K562 (cell line): ENCODE data around the gene EPB41L4B. TPM values are rescaled to one million over a fixed set of nuclear protein-coding genes. Genes with fewer than 3 reads are reported as not detected.

Source experiments
- BRCA1 ChIP-seq, 2 experiments: fragments of 450-650 bp in 1 of 2; sonication (generic) in 1 of 2; formaldehyde crosslinking in 1 of 2; IDR thresholded peaks; 2 replicates each; pipeline versions ENCODE4 v1.5.0 to v1.6.1; 2017 to 2020; ENCODE audit warnings: mild to moderate bottlenecking in 1 of 2, missing genetic modification reagents in 1 of 2
- CBX3 ChIP-seq, 2 experiments: IDR thresholded peaks; 1 replicate in 1 of 2; 2 replicates in 1 of 2; pipeline ENCODE4 v1.6.1; 2012; ENCODE audit warnings: inconsistent platforms in 2 of 2, low read length in 2 of 2, borderline replicate concordance in 1 of 2, control low read depth in 1 of 2
- CTBP1 ChIP-seq: fragments of 450-650 bp; IDR thresholded peaks from 2 replicates; pipeline ENCODE4 v1.6.1; 2016; ENCODE audit warnings: borderline replicate concordance
- E2F6 ChIP-seq, 2 experiments: IDR thresholded peaks; 2 replicates each; pipeline ENCODE4 v1.6.1; 2011; ENCODE audit warnings: borderline replicate concordance in 1 of 2, control low read depth in 1 of 2, low read depth in 1 of 2, low read length in 1 of 2, mild to moderate bottlenecking in 1 of 2, mixed read lengths in 1 of 2, moderate library complexity in 1 of 2; ENCODE audit not compliant: insufficient read depth in 1 of 2, insufficient read length in 1 of 2, poor library complexity in 1 of 2, severe bottlenecking in 1 of 2; ENCODE audit errors: extremely low read depth in 1 of 2
- ETV1 ChIP-seq: fragments of 450-650 bp; conservative IDR thresholded peaks from 2 replicates; pipeline ENCODE4 v1.6.1; 2016; ENCODE audit warnings: missing genetic modification characterization, control low read depth, low read depth, missing compliant biosample characterization
- FOSL1 ChIP-seq: fragments of 200-800 bp; sonication (Bioruptor generic); conservative IDR thresholded peaks from 2 replicates; pipeline ENCODE4 v1.6.1; 2016; ENCODE audit warnings: missing genetic modification characterization, missing compliant biosample characterization
- MAZ ChIP-seq, 2 experiments: fragments of 450-650 bp in 1 of 2; sonication (generic) in 1 of 2; formaldehyde crosslinking; IDR thresholded peaks in 1 of 2; conservative IDR thresholded peaks in 1 of 2; 2 replicates each; pipeline versions ENCODE4 v1.4.0 to v1.5.0; 2020; ENCODE audit warnings: mild to moderate bottlenecking in 1 of 2, missing genetic modification reagents in 1 of 2
- NFRKB ChIP-seq: fragments of 450-650 bp; IDR thresholded peaks from 2 replicates; pipeline ENCODE4 v1.6.1; 2016; ENCODE audit warnings: low read depth
- NFXL1 ChIP-seq: fragments of 450-650 bp; formaldehyde crosslinking; IDR thresholded peaks from 2 replicates; pipeline ENCODE4 v1.4.0; 2021; ENCODE audit warnings: mild to moderate bottlenecking
- PREB ChIP-seq: sonication (generic); formaldehyde crosslinking; IDR thresholded peaks from 2 replicates; pipeline ENCODE4 v1.8.1; 2023; ENCODE audit warnings: mild to moderate bottlenecking, missing genetic modification reagents
- RAD21 ChIP-seq, 2 experiments: fragments of 250-450 bp in 1 of 2; fragments of 450-650 bp in 1 of 2; sonication (Bioruptor Pico) in 1 of 2; formaldehyde crosslinking in 1 of 2; IDR thresholded peaks in 1 of 2; conservative IDR thresholded peaks in 1 of 2; 2 replicates each; pipeline versions ENCODE4 v1.4.0 to v1.8.0; 2020 to 2022; ENCODE audit warnings: mild to moderate bottlenecking in 2 of 2, moderate library complexity in 1 of 2
- RCOR1 ChIP-seq, 2 experiments: IDR thresholded peaks; 2 replicates each; pipeline ENCODE4 v1.6.1; 2012; ENCODE audit warnings: low read depth in 2 of 2, low read length in 2 of 2, borderline replicate concordance in 1 of 2, improper control_type of control experiment in 1 of 2
- RREB1 ChIP-seq: fragments of 250-450 bp; sonication (Bioruptor Pico); IDR thresholded peaks from 2 replicates; pipeline ENCODE4 v1.4.0; 2020
- TEAD4 ChIP-seq, 2 experiments: sonication (generic) in 1 of 2; formaldehyde crosslinking in 1 of 2; IDR thresholded peaks; 2 replicates each; pipeline versions ENCODE4 v1.6.1 to v1.8.0; 2012 to 2022; ENCODE audit warnings: borderline replicate concordance in 1 of 2, inconsistent platforms in 1 of 2, low read length in 1 of 2, mild to moderate bottlenecking in 1 of 2, missing genetic modification reagents in 1 of 2
- polyA plus RNA-seq, 8 experiments: library from polyadenylated mRNA; depleted of rRNA in 4 of 8; stranded (reverse) in 5 of 8; unstranded in 3 of 8; fragments of >200 nt; fragmentation: Nextera tagmentation in 2 of 8; fragmentation: Illumina TruSeq in 1 of 8; extraction: Ambion mirVana in 2 of 8; extraction: Trizol in 1 of 8; gene quantifications; 2 replicates each; pipeline versions ENCODE4 v1.2.1 to v1.2.3, GENCODE V29; 2011 to 2014; ENCODE audit warnings: inconsistent platforms in 1 of 8, missing spikeins in 1 of 8
- total RNA-seq, 7 experiments: library from RNA; depleted of rRNA in 6 of 7; stranded (reverse); fragments of >200 nt in 6 of 7; fragmentation: Illumina TruSeq in 2 of 7; extraction: Trizol in 2 of 7; gene quantifications; 2 replicates each; pipeline versions ENCODE4 v1.2.1 to v1.2.3, GENCODE V29; 2011 to 2021; ENCODE audit warnings: low replicate concordance in 1 of 7

The EPB41L4B gene
- total and polyA plus RNA-seq, 9 of the 15 experiments (the other 6 are each of a cell fraction or from before 2014, with no cell fraction given), result 0.09 to 0.38 (median 0.21) TPM

- TF ChIP-seq RREB1 (CRISPR knock-in tag) (no peak), NFXL1 (CRISPR knock-in tag) (no peak), TEAD4 (IDR thresholded peaks at IDR 0.05; ENCODE audit: low read length) (peak; percentile 56; the same call in 1 of the 2 replicates), TEAD4 (CRISPR knock-in tag; IDR thresholded peaks at IDR 0.05; ENCODE audit: borderline replicate concordance) (no peak), RCOR1 (IDR thresholded peaks at IDR 0.05; ENCODE audit: borderline replicate concordance in 1 of 2, low read depth in 2 of 2, low read length in 2 of 2) (peak in 1 of 2 experiments; percentile 73; a peak in 1 of 4 replicates), MAZ (CRISPR knock-in tag; conservative IDR thresholded peaks at IDR 0.05 in 1 of 2, IDR thresholded peaks at IDR 0.05 in 1 of 2) (peak in 1 of 2 experiments; percentile 23; a peak in 1 of 4 replicates), RAD21 (CRISPR knock-in tag; conservative IDR thresholded peaks at IDR 0.05 in 1 of 2, IDR thresholded peaks at IDR 0.05 in 1 of 2) (peak; percentile 3 to 21; a peak in 1 of 4 replicates), FOSL1 (peak; percentile 27; the same call in 1 of the 2 replicates), ETV1 (no peak), NFRKB (no peak), CBX3 (IDR thresholded peaks at IDR 0.05; ENCODE audit: borderline replicate concordance in 1 of 2, low read length in 2 of 2) (0 out of 3 replicates have a peak, but pooled peaks of 1 of the 2 experiments have one; percentile 16), E2F6 (IDR thresholded peaks at IDR 0.05; ENCODE audit: borderline replicate concordance in 1 of 2, extremely low read depth in 1 of 2, insufficient read depth in 1 of 2, insufficient read length in 1 of 2, low read depth in 1 of 2, low read length in 1 of 2, poor library complexity in 1 of 2, severe bottlenecking in 1 of 2) (peak in 1 of 2 experiments; percentile 30), CTBP1 (peak; percentile 40; the same call in 1 of the 2 replicates), BRCA1 (IDR thresholded peaks at IDR 0.05) (no peak), BRCA1 (CRISPR knock-in tag; IDR thresholded peaks at IDR 0.05) (no peak), PREB (no peak)
Measured at GRCh38 chr9:109182940-109183798, 137.7 kb downstream of the EPB41L4B start (continued).
